ENCODE data around the gene TCOF1. TPM values are rescaled to one million over a fixed set of nuclear protein-coding genes. Genes with fewer than 3 reads are reported as not detected.

Gene TCOF1
- total and polyA plus RNA-seq, 2 experiments from 2014 or later: 86.8 to 165 TPM

DNA sequence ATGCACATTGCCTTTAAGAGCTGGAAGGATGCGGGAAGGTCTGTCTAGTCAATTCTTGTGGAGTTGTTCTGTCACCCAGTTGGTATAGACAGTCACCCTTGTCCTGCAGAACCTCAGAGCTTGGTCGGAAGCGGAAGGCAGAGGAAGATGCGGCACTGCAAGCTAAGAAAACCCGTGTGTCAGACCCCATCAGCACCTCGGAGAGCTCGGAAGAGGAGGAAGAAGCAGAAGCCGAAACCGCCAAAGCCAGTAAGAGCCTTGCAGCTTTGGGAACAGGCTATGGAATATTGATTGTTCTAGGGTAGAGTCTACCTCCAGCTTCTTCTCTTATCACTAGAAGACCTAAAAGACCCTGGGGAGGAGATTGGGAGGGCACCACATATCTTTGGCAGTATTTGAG lies 6.5 kb downstream of the TCOF1 start:
- ATAC-seq (no peak), DNase-seq (ENCODE audit: low spot score) (no peak)
- TF ChIP-seq, protein P1, sequence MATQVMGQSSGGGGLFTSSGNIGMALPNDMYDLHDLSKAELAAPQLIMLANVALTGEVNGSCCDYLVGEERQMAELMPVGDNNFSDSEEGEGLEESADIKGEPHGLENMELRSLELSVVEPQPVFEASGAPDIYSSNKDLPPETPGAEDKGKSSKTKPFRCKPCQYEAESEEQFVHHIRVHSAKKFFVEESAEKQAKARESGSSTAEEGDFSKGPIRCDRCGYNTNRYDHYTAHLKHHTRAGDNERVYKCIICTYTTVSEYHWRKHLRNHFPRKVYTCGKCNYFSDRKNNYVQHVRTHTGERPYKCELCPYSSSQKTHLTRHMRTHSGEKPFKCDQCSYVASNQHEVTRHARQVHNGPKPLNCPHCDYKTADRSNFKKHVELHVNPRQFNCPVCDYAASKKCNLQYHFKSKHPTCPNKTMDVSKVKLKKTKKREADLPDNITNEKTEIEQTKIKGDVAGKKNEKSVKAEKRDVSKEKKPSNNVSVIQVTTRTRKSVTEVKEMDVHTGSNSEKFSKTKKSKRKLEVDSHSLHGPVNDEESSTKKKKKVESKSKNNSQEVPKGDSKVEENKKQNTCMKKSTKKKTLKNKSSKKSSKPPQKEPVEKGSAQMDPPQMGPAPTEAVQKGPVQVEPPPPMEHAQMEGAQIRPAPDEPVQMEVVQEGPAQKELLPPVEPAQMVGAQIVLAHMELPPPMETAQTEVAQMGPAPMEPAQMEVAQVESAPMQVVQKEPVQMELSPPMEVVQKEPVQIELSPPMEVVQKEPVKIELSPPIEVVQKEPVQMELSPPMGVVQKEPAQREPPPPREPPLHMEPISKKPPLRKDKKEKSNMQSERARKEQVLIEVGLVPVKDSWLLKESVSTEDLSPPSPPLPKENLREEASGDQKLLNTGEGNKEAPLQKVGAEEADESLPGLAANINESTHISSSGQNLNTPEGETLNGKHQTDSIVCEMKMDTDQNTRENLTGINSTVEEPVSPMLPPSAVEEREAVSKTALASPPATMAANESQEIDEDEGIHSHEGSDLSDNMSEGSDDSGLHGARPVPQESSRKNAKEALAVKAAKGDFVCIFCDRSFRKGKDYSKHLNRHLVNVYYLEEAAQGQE (IDR thresholded peaks at IDR 0.05; ENCODE audit: unreplicated experiment): no peak
- TF ChIP-seq NANOG (IDR thresholded peaks at IDR 0.05; ENCODE audit: borderline replicate concordance) (no peak), JUNB (IDR thresholded peaks at IDR 0.05; ENCODE audit: unreplicated experiment) (no peak)
- TF ChIP-seq, protein P2, sequence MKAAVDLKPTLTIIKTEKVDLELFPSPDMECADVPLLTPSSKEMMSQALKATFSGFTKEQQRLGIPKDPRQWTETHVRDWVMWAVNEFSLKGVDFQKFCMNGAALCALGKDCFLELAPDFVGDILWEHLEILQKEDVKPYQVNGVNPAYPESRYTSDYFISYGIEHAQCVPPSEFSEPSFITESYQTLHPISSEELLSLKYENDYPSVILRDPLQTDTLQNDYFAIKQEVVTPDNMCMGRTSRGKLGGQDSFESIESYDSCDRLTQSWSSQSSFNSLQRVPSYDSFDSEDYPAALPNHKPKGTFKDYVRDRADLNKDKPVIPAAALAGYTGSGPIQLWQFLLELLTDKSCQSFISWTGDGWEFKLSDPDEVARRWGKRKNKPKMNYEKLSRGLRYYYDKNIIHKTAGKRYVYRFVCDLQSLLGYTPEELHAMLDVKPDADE (IDR thresholded peaks at IDR 0.05): no peak
- H3K79me2 ChIP-seq (replicated peaks; ENCODE audit: insufficient read depth): peaks cover 38% of the 10 kb centered on the region
- no peaks in the 10 kb centered on the region for H3K4me1 ChIP-seq (ENCODE audit: insufficient read depth)
- H3K4me1 Mint-ChIP-seq: peaks cover 3% of the 10 kb centered on the region; the same call in 2 of the 3 replicates
- H3K4me2 ChIP-seq: no peak overlapping the region
- H3K4me3 Mint-ChIP-seq: no peak overlapping the region
- H3K27me3 ChIP-seq (ENCODE audit: insufficient read depth): no peaks in the 10 kb centered on the region
- no peaks in the 10 kb centered on the region for H3K9me2 ChIP-seq (ENCODE audit: insufficient read depth)
- peaks cover 69% of the 10 kb centered on the region for H3K36me3 ChIP-seq (ENCODE audit: insufficient read depth)
- no peak overlapping the region for H3K27ac Mint-ChIP-seq
- peaks cover 55% of the 10 kb centered on the region for H4K20me1 ChIP-seq (replicated peaks; ENCODE audit: insufficient read depth)
- 0 out of 2 replicates have a peak, but pooled peaks cover 5% of the 10 kb centered on the region for H3F3A ChIP-seq (replicated peaks; ENCODE audit: low read depth)
- H3K27me3 Mint-ChIP-seq (ENCODE audit: insufficient read depth, low read depth, poor library complexity): no peaks in the 10 kb centered on the region
- H3K27ac ChIP-seq (ENCODE audit: low read depth): no peak overlapping the region
- no peak overlapping the region for H2AFZ ChIP-seq
- no peaks in the 10 kb centered on the region for H3K9me3 Mint-ChIP-seq
- peaks cover 88% of the 10 kb centered on the region for H3K36me3 Mint-ChIP-seq (ENCODE audit: low read depth)
- no peak overlapping the region for H3K4me3 ChIP-seq

DNA sequence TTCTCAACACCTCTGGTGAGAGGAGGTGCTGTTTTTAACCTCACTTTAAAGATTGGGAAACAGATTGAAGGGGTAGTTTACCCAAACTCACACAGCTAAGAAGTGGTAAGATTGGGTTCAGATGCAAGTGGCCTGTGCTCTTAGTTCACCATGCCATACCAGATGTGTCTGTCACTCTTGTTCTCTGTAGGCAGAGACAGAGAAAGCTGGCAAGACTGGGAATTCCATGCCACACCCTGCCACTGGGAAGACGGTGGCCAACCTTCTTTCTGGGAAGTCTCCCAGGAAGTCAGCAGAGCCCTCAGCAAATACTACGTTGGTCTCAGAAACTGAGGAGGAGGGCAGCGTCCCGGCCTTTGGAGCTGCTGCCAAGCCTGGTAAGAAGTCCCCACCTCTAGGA lies 11.0 kb downstream of the TCOF1 start:
- DNase-seq (ENCODE audit: low spot score) (no peak), ATAC-seq (no peak)
- Histone ChIP-seq H3K4me1 (ENCODE audit: insufficient read depth) (no peaks in the 10 kb centered on the region), H4K20me1 (replicated peaks; ENCODE audit: insufficient read depth) (peaks cover 29% of the 10 kb centered on the region), H2AFZ (no peak overlapping the region), H3K27me3 (ENCODE audit: insufficient read depth) (no peaks in the 10 kb centered on the region), H3K9me2 (ENCODE audit: insufficient read depth) (no peaks in the 10 kb centered on the region), H3K4me3 (no peak overlapping the region), H3K4me2 (no peak overlapping the region), H3K27ac (ENCODE audit: low read depth) (no peak overlapping the region), H3F3A (replicated peaks; ENCODE audit: low read depth) (no peaks in the 10 kb centered on the region), H3K79me2 (replicated peaks; ENCODE audit: insufficient read depth) (no peaks in the 10 kb centered on the region), H3K36me3 (ENCODE audit: insufficient read depth) (peaks cover 57% of the 10 kb centered on the region)
- peaks cover 2% of the 10 kb centered on the region for H3K27me3 Mint-ChIP-seq (ENCODE audit: insufficient read depth, low read depth, poor library complexity)
- peaks cover 92% of the 10 kb centered on the region for H3K36me3 Mint-ChIP-seq (ENCODE audit: low read depth)
- TF ChIP-seq, protein P3, sequence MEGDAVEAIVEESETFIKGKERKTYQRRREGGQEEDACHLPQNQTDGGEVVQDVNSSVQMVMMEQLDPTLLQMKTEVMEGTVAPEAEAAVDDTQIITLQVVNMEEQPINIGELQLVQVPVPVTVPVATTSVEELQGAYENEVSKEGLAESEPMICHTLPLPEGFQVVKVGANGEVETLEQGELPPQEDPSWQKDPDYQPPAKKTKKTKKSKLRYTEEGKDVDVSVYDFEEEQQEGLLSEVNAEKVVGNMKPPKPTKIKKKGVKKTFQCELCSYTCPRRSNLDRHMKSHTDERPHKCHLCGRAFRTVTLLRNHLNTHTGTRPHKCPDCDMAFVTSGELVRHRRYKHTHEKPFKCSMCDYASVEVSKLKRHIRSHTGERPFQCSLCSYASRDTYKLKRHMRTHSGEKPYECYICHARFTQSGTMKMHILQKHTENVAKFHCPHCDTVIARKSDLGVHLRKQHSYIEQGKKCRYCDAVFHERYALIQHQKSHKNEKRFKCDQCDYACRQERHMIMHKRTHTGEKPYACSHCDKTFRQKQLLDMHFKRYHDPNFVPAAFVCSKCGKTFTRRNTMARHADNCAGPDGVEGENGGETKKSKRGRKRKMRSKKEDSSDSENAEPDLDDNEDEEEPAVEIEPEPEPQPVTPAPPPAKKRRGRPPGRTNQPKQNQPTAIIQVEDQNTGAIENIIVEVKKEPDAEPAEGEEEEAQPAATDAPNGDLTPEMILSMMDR (conservative IDR thresholded peaks at IDR 0.05; ENCODE audit: low read depth in 2 of 2): no peak
- no peak for TF ChIP-seq EZH2 (IDR thresholded peaks at IDR 0.05; ENCODE audit: low read depth, unreplicated experiment)
- TF ChIP-seq NANOG (IDR thresholded peaks at IDR 0.05; ENCODE audit: borderline replicate concordance): no peak
- TF ChIP-seq, protein P1 (IDR thresholded peaks at IDR 0.05; ENCODE audit: unreplicated experiment): no peak
- no peaks in the 10 kb centered on the region for H3K4me1 Mint-ChIP-seq
- H3K27ac Mint-ChIP-seq: no peak overlapping the region
- no peaks in the 10 kb centered on the region; the same call in 2 of the 3 replicates for H3K9me3 Mint-ChIP-seq
- H3K4me3 Mint-ChIP-seq: no peak overlapping the region

Measured in GM23338 (cell line).